Measurements from ENCODE around the gene RANBP17.

The RANBP17 gene

GRCh38 chr5:171313481-171314206 lies 451.8 kb downstream of the RANBP17 start:
- in situ Hi-C loops (cut with HindIII; ENCODE audit: low sequenced_read_pairs): no loop called here
- no peak for TF ChIP-seq CTCF (IDR thresholded peaks at IDR 0.05; ENCODE audit: low read depth, low read length, missing control alignments)
- H3K4me3 ChIP-seq (ENCODE audit: low read depth, low read length): no peak overlapping the region
- no peak for DNase-seq (ENCODE audit: low read depth)

GRCh38 chr5:171314728-171315385 lies 453.0 kb downstream of the RANBP17 start:
- H3K4me3 ChIP-seq (ENCODE audit: low read depth, low read length): no peak overlapping the region

GRCh38 chr5:171315386-171315891 lies 453.6 kb downstream of the RANBP17 start:
- no peak overlapping the region for H3K4me3 ChIP-seq (ENCODE audit: low read depth, low read length)
- no peak for DNase-seq (ENCODE audit: low read depth)
- in situ Hi-C loops (cut with HindIII; ENCODE audit: low sequenced_read_pairs): no loop called here
- no peak for TF ChIP-seq CTCF (IDR thresholded peaks at IDR 0.05; ENCODE audit: low read depth, low read length, missing control alignments)

More at GRCh38 chr5:171314728-171315385, 453.0 kb downstream of the RANBP17 start:
- no peak for TF ChIP-seq CTCF (IDR thresholded peaks at IDR 0.05; ENCODE audit: low read depth, low read length, missing control alignments)
- in situ Hi-C loops (cut with HindIII; ENCODE audit: low sequenced_read_pairs): no loop called here
- DNase-seq (ENCODE audit: low read depth): no peak

- DNase-seq (ENCODE audit: low read depth): no peak
- no peak overlapping the region for H3K4me3 ChIP-seq (ENCODE audit: low read depth, low read length)
- in situ Hi-C loops (cut with HindIII; ENCODE audit: low sequenced_read_pairs): no loop called here
- no peak for TF ChIP-seq CTCF (IDR thresholded peaks at IDR 0.05; ENCODE audit: low read depth, low read length, missing control alignments)
These were observed 454.1 kb downstream of the RANBP17 start for GRCh38 chr5:171315925-171316257.

- H3K4me3 ChIP-seq (ENCODE audit: low read depth, low read length): no peak overlapping the region
- no peak for TF ChIP-seq CTCF (IDR thresholded peaks at IDR 0.05; ENCODE audit: low read depth, low read length, missing control alignments)
- DNase-seq (ENCODE audit: low read depth): no peak
- in situ Hi-C loops (cut with HindIII; ENCODE audit: low sequenced_read_pairs): no loop called here
These were observed 454.7 kb downstream of the RANBP17 start for GRCh38 chr5:171316258-171317121.

- H3K4me3 ChIP-seq (ENCODE audit: low read depth, low read length): no peak overlapping the region
- in situ Hi-C loops (cut with HindIII; ENCODE audit: low sequenced_read_pairs): no loop called here
- DNase-seq (ENCODE audit: low read depth): no peak
- no peak for TF ChIP-seq CTCF (IDR thresholded peaks at IDR 0.05; ENCODE audit: low read depth, low read length, missing control alignments)
These were observed 455.4 kb downstream of the RANBP17 start for GRCh38 chr5:171317230-171317629.

Measured in astrocyte of the cerebellum (primary cell).